Ovary (tissue), 9 donors: ENCODE measurements around the gene DXO. TPM values are rescaled to one million over a fixed set of nuclear protein-coding genes. Genes with fewer than 3 reads are reported as not detected.
"Not testable (repeated sequence)": the region's sequence is repeated elsewhere in the genome, so short reads cannot be mapped to it uniquely, and the experiment has no call there.

ENCODE experiments used
- DNase-seq, 5 donors: peaks; one replicate each; pipeline ENCODE4 v3.0.0-alpha.2; 2019 to 2020
- H3K27ac ChIP-seq, 2 donors: fragments of 200-600 bp; one replicate each; pipeline versions ENCODE4 v1.5.1 to v1.8.0; 2019 to 2022
- H3K27me3 ChIP-seq: fragments of 200-600 bp; one replicate; pipeline ENCODE4 v1.8.0; 2022
- H3K36me3 ChIP-seq: fragments of 200-600 bp; sonication (generic); one replicate; pipeline ENCODE4 v1.5.1; 2019
- H3K4me1 ChIP-seq: one replicate; pipeline ENCODE4 v1.8.1; 2013; ENCODE audit warnings: mild to moderate bottlenecking, moderate library complexity; ENCODE audit not compliant: insufficient read depth
- H3K4me3 ChIP-seq: fragments of 200-600 bp; sonication (generic); one replicate; pipeline ENCODE4 v1.5.1; 2017
- H3K9me3 ChIP-seq, 2 donors: fragments of 200-600 bp in 1 of 2; sonication (generic) in 1 of 2; one replicate each; pipeline versions ENCODE4 v1.5.1 to v1.8.1; 2013 to 2019; ENCODE audit warnings: mild to moderate bottlenecking in 1 of 2, moderate library complexity in 1 of 2
- CTCF ChIP-seq, 3 donors: fragments of 450-650 bp in 2 of 3; fragments of 200-600 bp in 1 of 3; IDR thresholded peaks; one replicate each; pipeline versions ENCODE4 v1.5.1 to v1.8.0; 2016 to 2022; ENCODE audit warnings: antibody characterized with exemption in 3 of 3, mild to moderate bottlenecking in 1 of 3
- EP300 ChIP-seq: sonication (generic); formaldehyde crosslinking; IDR thresholded peaks from one replicate; pipeline ENCODE4 v1.6.1; 2017; ENCODE audit warnings: antibody characterized with exemption
- POLR2A ChIP-seq: fragments of 450-650 bp; IDR thresholded peaks from one replicate; pipeline ENCODE4 v1.6.1; 2017; ENCODE audit warnings: antibody characterized with exemption, mild to moderate bottlenecking, moderate library complexity
- WGBS, 3 donors: extraction: QIAGEN DNeasy Blood & Tissue Kit in 1 of 3; methylation state at CpG; one replicate each; pipeline versions ENCODE4 v1.1.5 to v1.1.7; 2013 to 2017; 5-methylcytosine and 5-hydroxymethylcytosine counted together
- intact Hi-C, 4 donors: fragments of 100-400 bp; cut with DNase I; formaldehyde crosslinking; loops; one replicate each; pipeline versions ENCODE4 v1.11.0 to v1.15.1; 2022 to 2023
- polyA plus RNA-seq, 2 donors: library from polyadenylated mRNA; stranded (reverse); fragments of 200-250 nt in 1 of 2; fragments of 350-450 nt in 1 of 2; fragmentation: Illumina TruSeq in 1 of 2; extraction: RNeasy Lipid Tissue Mini Kit (QIAGEN cat#74804) in 1 of 2; gene quantifications; one replicate each; pipeline ENCODE4 v1.2.3, GENCODE V29; 2013 to 2014
- total RNA-seq, 7 donors: library from RNA; depleted of rRNA in 2 of 7; stranded (reverse); fragments of >200 nt in 2 of 7; fragmentation: NEBNext Ultra II Directional in 3 of 7; extraction: Animal tissue kit (Norgen Biotek cat#: 25700) in 3 of 7; gene quantifications; one replicate each; pipeline versions ENCODE4 v1.1.0 to v1.2.4, GENCODE V29; 2016 to 2023
- donor health status: DM: no; HTN: no; CAD: no; lungs with moderate emphysema.
- donor health status: DM: no; HTN: no; CAD: no.
- donor health status: Bipolar disorder and iron deficiency.
- donor health status: DM: yes; HTN: yes; CAD: no.
- donor health status: DM: no; HTN: no; CAD: no.
- donor health status: DM: yes; HTN: yes; CAD: no.

DXO gene
- total and polyA plus RNA-seq, 9 donors: 11.7 to 42.8 (median 26.7) TPM

DNA sequence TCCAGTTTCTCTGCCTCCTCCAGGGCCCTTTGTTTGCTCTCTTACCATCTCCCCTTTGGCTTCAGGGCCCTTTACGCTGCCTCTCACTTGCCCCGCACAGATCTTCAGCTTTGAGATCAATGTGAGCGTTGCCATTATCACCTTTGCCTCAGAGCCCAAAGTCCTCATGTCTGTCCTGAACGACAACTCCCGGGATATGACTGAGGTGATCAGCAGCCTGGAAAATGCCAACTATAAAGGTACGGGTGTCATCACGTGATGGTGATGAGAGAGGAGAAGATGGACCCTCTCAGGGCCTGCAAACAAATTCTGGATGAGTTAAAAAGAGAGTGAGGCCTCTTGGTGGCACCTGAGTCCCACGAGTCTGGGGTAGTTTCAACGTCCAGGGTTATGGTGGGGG, 36.1 kb downstream of the DXO start:
- Histone ChIP-seq H3K4me3 (no peak overlapping the region), H3K27me3 (no peaks in the 10 kb centered on the region), H3K27ac (no peak overlapping the region), H3K36me3 (no peaks in the 10 kb centered on the region), H3K9me3 (no peaks in the 10 kb centered on the region), H3K4me1 (peaks cover 1% of the 10 kb centered on the region)
- TF ChIP-seq CTCF (IDR thresholded peaks at IDR 0.05) (no peak), EP300 (no peak), POLR2A (no peak)
- intact Hi-C loops: no loop called here
- DNase-seq: no peak
- WGBS, 3 donors: 75 to 80% (median 78%) methylated on average over 9 of the region's 9 CpGs

- TF ChIP-seq POLR2A (no peak), EP300 (no peak), CTCF (IDR thresholded peaks at IDR 0.05) (no peak)
- 62 to 70% (median 64%) methylated on average over 3 of the region's 3 CpGs for WGBS, 3 donors
- H3K27ac ChIP-seq: no peak overlapping the region
- no peaks in the 10 kb centered on the region for H3K4me1 ChIP-seq
- H3K9me3 ChIP-seq: no peaks in the 10 kb centered on the region
- intact Hi-C loops: no loop called here
- no peak overlapping the region for H3K4me3 ChIP-seq
- H3K27me3 ChIP-seq: no peaks in the 10 kb centered on the region
- H3K36me3 ChIP-seq: no peaks in the 10 kb centered on the region
- DNase-seq: no peak
These were observed 36.9 kb downstream of the DXO start for GRCh38 chr6:31935021-31935420.

GRCh38 chr6:31933537-31933936, 38.4 kb downstream of the DXO start:
- Histone ChIP-seq H3K4me3 (no peak overlapping the region), H3K27me3 (no peaks in the 10 kb centered on the region), H3K27ac (no peak overlapping the region), H3K9me3 (no peaks in the 10 kb centered on the region), H3K36me3 (no peaks in the 10 kb centered on the region), H3K4me1 (no peaks in the 10 kb centered on the region)
- WGBS, 3 donors: 87 to 91% (median 87%) methylated on average over 19 of the region's 19 CpGs
- TF ChIP-seq POLR2A (no peak), CTCF (IDR thresholded peaks at IDR 0.05) (no peak), EP300 (no peak)
- intact Hi-C loops: no loop called here
- DNase-seq: no peak

- H3K4me1 ChIP-seq, H3K27me3 ChIP-seq, H3K27ac ChIP-seq, DNase-seq, H3K9me3 ChIP-seq, H3K4me3 ChIP-seq, intact Hi-C loops, H3K36me3 ChIP-seq: not testable (repeated sequence)
- WGBS, 3 donors: 88 to 96% (median 88%) methylated on average over 11 to 23 of the region's 32 CpGs
These were observed 39.8 kb downstream of the DXO start for GRCh38 chr6:31932137-31932536.

GRCh38 chr6:31930962-31931361, 41.0 kb downstream of the DXO start:
- no peak overlapping the region for H3K4me3 ChIP-seq
- no peaks in the 10 kb centered on the region for H3K36me3 ChIP-seq
- DNase-seq: no peak
- no peak overlapping the region for H3K27ac ChIP-seq
- H3K27me3 ChIP-seq: no peaks in the 10 kb centered on the region
- 87 to 96% (median 96%) methylated on average over 1 of the region's 1 CpG for WGBS, 3 donors
- no peaks in the 10 kb centered on the region for H3K4me1 ChIP-seq
- no peaks in the 10 kb centered on the region for H3K9me3 ChIP-seq
- TF ChIP-seq POLR2A (no peak), EP300 (no peak), CTCF (IDR thresholded peaks at IDR 0.05) (no peak)
- intact Hi-C loops: no loop called here
